ENCODE results near the gene RBM19.

RBM19 gene

GRCh38 chr12:113800201-113800600 is 165.9 kb downstream of the RBM19 start:
- FAIRE-seq, result no peak

- no peak for FAIRE-seq
Measured at GRCh38 chr12:113798552-113798951, 167.6 kb downstream of the RBM19 start.

GRCh38 chr12:113797535-113797868 is 168.6 kb downstream of the RBM19 start:
- no peak for FAIRE-seq

GRCh38 chr12:113796852-113797534 is 169.1 kb downstream of the RBM19 start:
- no peak for FAIRE-seq

- FAIRE-seq, result no peak
Measured at GRCh38 chr12:113796066-113796827, 169.9 kb downstream of the RBM19 start.

- no peak for FAIRE-seq
Measured at GRCh38 chr12:113795445-113795844, 170.7 kb downstream of the RBM19 start.

- no peak for FAIRE-seq
Measured at GRCh38 chr12:113794774-113795173, 171.4 kb downstream of the RBM19 start.

- FAIRE-seq, result no peak
Measured at GRCh38 chr12:113793250-113793649, 172.9 kb downstream of the RBM19 start.

GRCh38 chr12:113792450-113792849 is 173.7 kb downstream of the RBM19 start:
- FAIRE-seq, result no peak

GRCh38 chr12:113788020-113788856 is 177.9 kb downstream of the RBM19 start:
- no peak for FAIRE-seq

GRCh38 chr12:113786107-113786506 is 180.0 kb downstream of the RBM19 start:
- no peak for FAIRE-seq

- no peak for FAIRE-seq
Measured at GRCh38 chr12:113783811-113784210, 182.3 kb downstream of the RBM19 start.

- FAIRE-seq, result no peak
Measured at GRCh38 chr12:113782873-113783272, 183.3 kb downstream of the RBM19 start.

- FAIRE-seq, result no peak
Measured at GRCh38 chr12:113781415-113782198, 184.5 kb downstream of the RBM19 start.

- no peak for FAIRE-seq
Measured at GRCh38 chr12:113779774-113780173, 186.4 kb downstream of the RBM19 start.

- no peak for FAIRE-seq
Measured at GRCh38 chr12:113778432-113779132, 187.5 kb downstream of the RBM19 start.

- no peak for FAIRE-seq
Measured at GRCh38 chr12:113777751-113778150, 188.4 kb downstream of the RBM19 start.

- no peak for FAIRE-seq
Measured at GRCh38 chr12:113776536-113776935, 189.6 kb downstream of the RBM19 start.

- FAIRE-seq, result no peak
Measured at GRCh38 chr12:113774526-113774925, 191.6 kb downstream of the RBM19 start.

GRCh38 chr12:113772505-113773030 is 193.6 kb downstream of the RBM19 start:
- no peak for FAIRE-seq

GRCh38 chr12:113770389-113770865 is 195.7 kb downstream of the RBM19 start:
- FAIRE-seq, result no peak

GRCh38 chr12:113769305-113769704 is 196.8 kb downstream of the RBM19 start:
- FAIRE-seq, result no peak

Data from endometrium (tissue), 2 donors.